Adrenal gland (tissue), 5 donors: ENCODE results near the gene CENPS.

ENCODE experiments used
- CTCF ChIP-seq, 6 experiments: fragments of 450-650 bp in 4 of 6; fragments of 200-600 bp in 2 of 6; sonication (generic) in 1 of 6; IDR thresholded peaks; 1 replicate in 5 of 6; 2 replicates in 1 of 6; pipeline versions ENCODE4 v1.5.1 to v1.8.0; 2016 to 2021; ENCODE audit warnings: antibody characterized with exemption in 6 of 6, mild to moderate bottlenecking in 2 of 6, moderate library complexity in 1 of 6
- POLR2A ChIP-seq, 2 donors: fragments of 450-650 bp; IDR thresholded peaks; one replicate each; pipeline ENCODE4 v1.6.1; 2017; ENCODE audit warnings: antibody characterized with exemption in 2 of 2, mild to moderate bottlenecking in 2 of 2, moderate library complexity in 1 of 2
- donor health status: DM: no; HTN: no; CAD: no.

- TF ChIP-seq CTCF (IDR thresholded peaks at IDR 0.05) (no peak), POLR2A (IDR thresholded peaks at IDR 0.05) (no peak)
Measured at GRCh38 chr1:10401281-10401680, 29.0 kb upstream of the CENPS start.
